Mesenchymal stem cell (in vitro differentiated cells and primary cell): ENCODE results near the gene UTP11.
A peak's percentile ranks its signal among the peaks of the same experiment; 100 is the strongest.

Experiments used
- DNase-seq: peaks from one replicate; pipeline ENCODE4 v3.0.0-alpha.2; 2013
- H2AFZ ChIP-seq: one replicate; pipeline ENCODE4 v1.6.1; 2013; ENCODE audit warnings: low read depth, mild to moderate bottlenecking, control low read depth, inconsistent platforms, low read length, moderate library complexity
- H2AK5ac ChIP-seq: 2 replicates; pipeline ENCODE4 v1.6.1; 2013; ENCODE audit warnings: low read length, moderate library complexity, mild to moderate bottlenecking, inconsistent platforms; ENCODE audit not compliant: severe bottlenecking
- H2BK120ac ChIP-seq: one replicate; pipeline ENCODE4 v1.6.1; 2013; ENCODE audit warnings: low read depth, mild to moderate bottlenecking, inconsistent platforms, low read length, moderate library complexity
- H2BK12ac ChIP-seq, 2 experiments: one replicate each; pipeline ENCODE4 v1.6.1; 2013; ENCODE audit warnings: inconsistent platforms in 2 of 2, low read length in 2 of 2, mild to moderate bottlenecking in 2 of 2, moderate library complexity in 2 of 2, control low read depth in 1 of 2
- H2BK15ac ChIP-seq: one replicate; pipeline ENCODE4 v1.6.1; 2013; ENCODE audit warnings: mild to moderate bottlenecking, low read depth, inconsistent platforms; ENCODE audit not compliant: poor library complexity, severe bottlenecking
- H2BK5ac ChIP-seq: 2 replicates; pipeline ENCODE4 v1.6.1; 2013; ENCODE audit warnings: low read depth, mild to moderate bottlenecking, low read length, control low read depth, inconsistent platforms; ENCODE audit not compliant: poor library complexity, severe bottlenecking
- H3K14ac ChIP-seq, 2 experiments: one replicate each; pipeline ENCODE4 v1.6.1; 2013; ENCODE audit warnings: inconsistent platforms in 2 of 2, low read length in 2 of 2, control low read depth in 1 of 2, mild to moderate bottlenecking in 1 of 2, moderate library complexity in 1 of 2
- H3K18ac ChIP-seq, 2 experiments: one replicate each; pipeline ENCODE4 v1.6.1; 2013; ENCODE audit warnings: inconsistent platforms in 2 of 2, low read length in 2 of 2, control low read depth in 1 of 2, low read depth in 1 of 2, mild to moderate bottlenecking in 1 of 2
- H3K23ac ChIP-seq, 2 experiments: one replicate each; pipeline ENCODE4 v1.6.1; 2013; ENCODE audit warnings: inconsistent platforms in 2 of 2, low read length in 2 of 2, mild to moderate bottlenecking in 2 of 2, moderate library complexity in 2 of 2, control low read depth in 1 of 2
- H3K27ac ChIP-seq: 2 replicates; pipeline ENCODE4 v1.5.1; 2013; ENCODE audit warnings: mild to moderate bottlenecking, moderate library complexity, low read length, control low read depth, inconsistent platforms; ENCODE audit not compliant: poor library complexity, severe bottlenecking
- H3K27me3 ChIP-seq, 2 experiments: 2 replicates each; pipeline versions ENCODE4 v1.6.1 to v1.7.0; 2013; ENCODE audit warnings: low read length in 2 of 2, mild to moderate bottlenecking in 2 of 2, moderate library complexity in 2 of 2, control low read depth in 1 of 2, inconsistent platforms in 1 of 2; ENCODE audit not compliant: control insufficient read depth in 1 of 2, insufficient read depth in 1 of 2
- H3K36me3 ChIP-seq, 2 experiments: 2 replicates each; pipeline versions ENCODE4 v1.6.1 to v1.7.0; 2013; ENCODE audit warnings: low read length in 2 of 2, control low read depth in 1 of 2, inconsistent platforms in 1 of 2, low read depth in 1 of 2, mild to moderate bottlenecking in 1 of 2; ENCODE audit not compliant: insufficient read depth in 2 of 2, control insufficient read depth in 1 of 2
- H3K4ac ChIP-seq, 2 experiments: one replicate each; pipeline ENCODE4 v1.6.1; 2013; ENCODE audit warnings: inconsistent platforms in 2 of 2, low read length in 2 of 2, mild to moderate bottlenecking in 2 of 2, moderate library complexity in 2 of 2, control low read depth in 1 of 2, low read depth in 1 of 2
- H3K4me1 ChIP-seq: 2 replicates; pipeline ENCODE4 v1.6.1; 2013; ENCODE audit warnings: low read depth, low read length, control low read depth; ENCODE audit not compliant: control insufficient read depth, insufficient read depth
- H3K4me2 ChIP-seq: 2 replicates; pipeline ENCODE4 v1.6.1; 2013; ENCODE audit warnings: low read length, mild to moderate bottlenecking, inconsistent platforms; ENCODE audit not compliant: poor library complexity, severe bottlenecking
- H3K4me3 ChIP-seq, 2 experiments: 2 replicates each; pipeline versions ENCODE4 v1.5.1 to v1.7.0; 2013; ENCODE audit warnings: low read length in 2 of 2, mild to moderate bottlenecking in 2 of 2, control low read depth in 1 of 2, low read depth in 1 of 2; ENCODE audit not compliant: insufficient read depth in 1 of 2
- H3K79me1 ChIP-seq: replicated peaks from 2 replicates; pipeline ENCODE4 v1.6.1; 2013; ENCODE audit warnings: mild to moderate bottlenecking, control low read depth, low read length, inconsistent platforms; ENCODE audit not compliant: poor library complexity, severe bottlenecking
- H3K9ac ChIP-seq: 2 replicates; pipeline ENCODE4 v1.7.0; 2013; ENCODE audit warnings: mild to moderate bottlenecking, low read length, moderate library complexity
- H3K9me3 ChIP-seq: 2 replicates; pipeline ENCODE4 v1.7.0; 2013; ENCODE audit warnings: mild to moderate bottlenecking, low read length; ENCODE audit not compliant: control insufficient read depth
- H4K8ac ChIP-seq: one replicate; pipeline ENCODE4 v1.6.1; 2013; ENCODE audit warnings: inconsistent platforms, mild to moderate bottlenecking, low read length, moderate library complexity
- H4K91ac ChIP-seq: one replicate; pipeline ENCODE4 v1.6.1; 2013; ENCODE audit warnings: mild to moderate bottlenecking, low read length, inconsistent platforms
- WGBS: methylation state at CpG from one replicate; pipeline ENCODE4 v1.1.7; 2013; ENCODE audit warnings: mixed read lengths; 5-methylcytosine and 5-hydroxymethylcytosine counted together

The UTP11 gene

DNA sequence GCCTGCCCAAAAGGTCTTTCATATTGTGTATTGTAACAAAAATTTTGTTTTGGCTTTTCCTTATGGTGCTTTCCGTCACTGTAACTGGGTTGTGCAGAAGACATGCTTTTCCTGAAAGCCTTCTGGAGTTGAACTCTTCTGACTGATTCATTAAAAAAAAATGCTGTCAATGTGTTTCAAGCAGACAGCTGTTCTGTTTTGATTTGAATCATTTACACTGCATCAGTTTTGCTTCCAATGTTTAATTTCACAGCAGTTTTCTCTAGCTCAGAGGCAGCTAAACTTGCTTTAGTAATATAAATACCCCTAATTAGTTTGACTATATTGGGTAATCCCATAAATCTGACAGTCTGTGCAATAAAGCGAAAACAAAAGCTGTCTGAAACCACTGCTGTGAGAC, 7.9 kb downstream of the UTP11 start:
- Histone ChIP-seq H2AK5ac (no peak overlapping the region), H3K4me3 (no peak overlapping the region), H4K8ac (no peak overlapping the region), H2BK5ac (no peak overlapping the region), H3K27me3 (no peaks in the 10 kb centered on the region), H3K9ac (peak overlapping the region; percentile 22), H3K23ac (no peak overlapping the region), H3K18ac (no peak overlapping the region), H4K91ac (no peak overlapping the region), H2BK15ac (no peak overlapping the region), H3K36me3 (peaks cover 44 to 89% of the 10 kb centered on the region in 2 experiments), H3K14ac (no peak overlapping the region), H3K9me3 (no peaks in the 10 kb centered on the region), H3K27ac (no peak overlapping the region), H3K4me1 (no peaks in the 10 kb centered on the region), H2BK120ac (no peak overlapping the region), H3K4ac (no peak overlapping the region), H3K79me1 (peaks cover 23% of the 10 kb centered on the region), H3K4me2 (no peak overlapping the region), H2AFZ (no peak overlapping the region), H2BK12ac (no peak overlapping the region)
- DNase-seq: no peak
- WGBS: 82% methylated on average over 2 of the region's 2 CpGs

DNA sequence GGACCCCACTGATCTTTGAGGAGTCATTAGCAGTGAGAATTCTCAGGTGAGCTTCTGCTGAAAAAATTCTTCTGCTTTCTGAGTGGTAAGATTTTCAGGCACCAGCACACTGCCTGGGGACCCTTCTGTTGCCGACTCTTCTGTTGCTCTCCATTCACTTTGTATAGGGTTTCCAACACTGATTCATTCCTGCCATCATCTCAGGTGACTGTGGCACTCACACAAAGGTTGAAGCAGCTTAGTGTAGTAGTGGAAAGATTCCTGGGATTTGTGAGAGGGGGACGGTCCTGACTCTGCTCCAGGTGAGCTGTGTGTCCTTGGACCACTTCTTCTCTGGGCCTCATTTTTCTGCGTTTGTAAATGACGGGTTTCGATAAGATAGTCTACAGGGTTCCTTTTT, 9.4 kb downstream of the UTP11 start:
- Histone ChIP-seq H3K79me1 (peaks cover 23% of the 10 kb centered on the region), H2BK5ac (no peak overlapping the region), H4K91ac (no peak overlapping the region), H3K27me3 (no peaks in the 10 kb centered on the region), H2BK15ac (no peak overlapping the region), H3K4me2 (no peak overlapping the region), H3K9ac (no peak overlapping the region), H3K14ac (no peak overlapping the region), H2BK120ac (no peak overlapping the region), H3K4me1 (peaks cover 2% of the 10 kb centered on the region), H3K4ac (no peak overlapping the region), H3K18ac (no peak overlapping the region), H2AFZ (no peak overlapping the region), H3K23ac (no peak overlapping the region), H3K36me3 (peaks cover 53 to 91% of the 10 kb centered on the region in 2 experiments), H3K27ac (no peak overlapping the region), H3K9me3 (no peaks in the 10 kb centered on the region), H3K4me3 (no peak overlapping the region), H2AK5ac (no peak overlapping the region), H2BK12ac (no peak overlapping the region), H4K8ac (no peak overlapping the region)
- no peak for DNase-seq
- 100% methylated on average over 1 of the region's 5 CpGs for WGBS

- Histone ChIP-seq H3K9ac (no peak overlapping the region), H3K79me1 (peaks cover 19% of the 10 kb centered on the region), H3K27ac (no peak overlapping the region), H2BK120ac (no peak overlapping the region), H4K8ac (no peak overlapping the region), H3K9me3 (no peaks in the 10 kb centered on the region), H3K4ac (no peak overlapping the region), H2AK5ac (no peak overlapping the region), H3K4me1 (peaks cover 9% of the 10 kb centered on the region), H3K36me3 (peaks cover 56 to 85% of the 10 kb centered on the region in 2 experiments), H3K4me3 (no peak overlapping the region), H3K27me3 (no peaks in the 10 kb centered on the region), H3K14ac (no peak overlapping the region), H2AFZ (no peak overlapping the region), H2BK5ac (no peak overlapping the region), H3K23ac (no peak overlapping the region), H3K4me2 (no peak overlapping the region), H2BK15ac (no peak overlapping the region), H2BK12ac (no peak overlapping the region), H3K18ac (no peak overlapping the region), H4K91ac (no peak overlapping the region)
- WGBS: 100% methylated on average over 2 of the region's 3 CpGs
- DNase-seq: no peak
Measured at GRCh38 chr1:38022810-38023209, 10.3 kb downstream of the UTP11 start.

DNA sequence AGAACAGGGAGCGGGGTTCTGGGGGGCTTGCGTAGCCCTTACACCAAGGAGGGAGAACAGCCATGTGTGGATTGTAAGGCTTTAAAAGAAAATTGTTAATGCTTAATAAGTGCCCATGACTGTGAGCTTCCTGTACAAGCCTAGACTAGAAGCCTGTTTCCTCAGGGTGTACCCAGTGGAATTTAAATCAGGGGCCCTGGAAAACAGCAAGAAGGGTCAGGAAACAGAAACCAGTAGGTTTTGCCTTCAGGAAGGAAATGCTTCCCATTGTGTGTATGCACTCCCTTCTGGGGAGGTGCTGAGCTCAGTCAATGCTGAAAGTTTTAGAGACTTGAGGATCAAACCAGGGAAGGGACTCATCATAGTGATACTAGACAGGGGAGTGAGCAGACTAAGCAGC, 12.7 kb downstream of the UTP11 start:
- no peak for DNase-seq
- no peak overlapping the region for H3K18ac ChIP-seq
- no peak overlapping the region for H2BK15ac ChIP-seq
- no peak overlapping the region for H3K14ac ChIP-seq
- peaks cover 32% of the 10 kb centered on the region for H3K4me1 ChIP-seq
- H2BK12ac ChIP-seq: no peak overlapping the region
- peaks cover 17% of the 10 kb centered on the region for H3K79me1 ChIP-seq
- no peaks in the 10 kb centered on the region for H3K27me3 ChIP-seq
- no peak overlapping the region for H2BK5ac ChIP-seq
- H2AFZ ChIP-seq: no peak overlapping the region
- no peak overlapping the region for H2BK120ac ChIP-seq
- no peak overlapping the region for H4K8ac ChIP-seq
- H3K9me3 ChIP-seq: no peaks in the 10 kb centered on the region
- no peak overlapping the region for H2AK5ac ChIP-seq
- H3K36me3 ChIP-seq: peaks cover 42 to 61% of the 10 kb centered on the region in 2 experiments
- H3K27ac ChIP-seq: no peak overlapping the region
- H3K9ac ChIP-seq: no peak overlapping the region
- WGBS: 96% methylated on average over 2 of the region's 2 CpGs
- H3K4me3 ChIP-seq: no peak overlapping the region
- H4K91ac ChIP-seq: no peak overlapping the region
- no peak overlapping the region for H3K4ac ChIP-seq
- no peak overlapping the region for H3K4me2 ChIP-seq
- H3K23ac ChIP-seq: no peak overlapping the region
